ENCODE measurements around the gene TMBIM1.

The TMBIM1 gene

DNA sequence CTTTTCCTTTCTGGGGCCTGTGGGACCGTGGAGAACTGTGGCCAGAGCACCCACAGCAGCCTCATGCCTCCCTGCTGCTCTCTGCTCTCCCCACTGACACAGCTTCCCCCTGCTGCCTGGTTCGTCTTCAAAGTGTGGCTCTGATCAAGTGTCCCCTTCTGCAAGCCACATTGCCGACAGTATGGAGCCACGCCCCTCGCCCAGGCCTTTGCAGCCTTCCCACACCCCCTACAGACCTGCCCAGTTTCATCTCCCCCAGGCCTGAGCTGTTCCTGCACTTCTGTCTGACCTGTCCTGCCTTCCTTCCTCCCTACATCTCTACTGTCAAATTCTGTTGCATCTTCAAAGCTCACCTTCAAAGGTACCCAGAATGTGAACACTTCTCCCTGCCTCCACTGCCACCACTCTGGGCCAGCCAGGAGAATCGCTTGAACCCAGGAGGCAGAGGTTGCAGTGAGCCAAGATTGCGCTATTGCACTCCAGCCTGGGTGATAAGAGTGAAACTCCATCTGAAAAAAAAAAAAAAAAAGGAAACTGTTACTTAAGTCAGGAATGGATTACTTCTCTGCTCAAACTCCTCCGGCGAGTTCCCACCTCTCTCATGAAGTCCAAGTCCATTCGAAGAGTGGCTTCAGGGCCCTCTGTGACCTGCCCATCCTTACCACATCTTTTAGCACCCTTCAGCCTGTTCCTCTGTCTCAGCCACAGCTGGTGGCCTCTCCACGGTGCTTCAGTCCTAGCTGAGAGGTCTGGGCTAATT, 35.3 kb upstream of the TMBIM1 start:
- TF ChIP-seq FOXP2 (optimal IDR thresholded peaks at IDR 0.05; ENCODE audit: borderline replicate concordance, extremely low read depth, extremely low read length, insufficient read depth), result no peak
- TF ChIP-seq, protein P1, sequence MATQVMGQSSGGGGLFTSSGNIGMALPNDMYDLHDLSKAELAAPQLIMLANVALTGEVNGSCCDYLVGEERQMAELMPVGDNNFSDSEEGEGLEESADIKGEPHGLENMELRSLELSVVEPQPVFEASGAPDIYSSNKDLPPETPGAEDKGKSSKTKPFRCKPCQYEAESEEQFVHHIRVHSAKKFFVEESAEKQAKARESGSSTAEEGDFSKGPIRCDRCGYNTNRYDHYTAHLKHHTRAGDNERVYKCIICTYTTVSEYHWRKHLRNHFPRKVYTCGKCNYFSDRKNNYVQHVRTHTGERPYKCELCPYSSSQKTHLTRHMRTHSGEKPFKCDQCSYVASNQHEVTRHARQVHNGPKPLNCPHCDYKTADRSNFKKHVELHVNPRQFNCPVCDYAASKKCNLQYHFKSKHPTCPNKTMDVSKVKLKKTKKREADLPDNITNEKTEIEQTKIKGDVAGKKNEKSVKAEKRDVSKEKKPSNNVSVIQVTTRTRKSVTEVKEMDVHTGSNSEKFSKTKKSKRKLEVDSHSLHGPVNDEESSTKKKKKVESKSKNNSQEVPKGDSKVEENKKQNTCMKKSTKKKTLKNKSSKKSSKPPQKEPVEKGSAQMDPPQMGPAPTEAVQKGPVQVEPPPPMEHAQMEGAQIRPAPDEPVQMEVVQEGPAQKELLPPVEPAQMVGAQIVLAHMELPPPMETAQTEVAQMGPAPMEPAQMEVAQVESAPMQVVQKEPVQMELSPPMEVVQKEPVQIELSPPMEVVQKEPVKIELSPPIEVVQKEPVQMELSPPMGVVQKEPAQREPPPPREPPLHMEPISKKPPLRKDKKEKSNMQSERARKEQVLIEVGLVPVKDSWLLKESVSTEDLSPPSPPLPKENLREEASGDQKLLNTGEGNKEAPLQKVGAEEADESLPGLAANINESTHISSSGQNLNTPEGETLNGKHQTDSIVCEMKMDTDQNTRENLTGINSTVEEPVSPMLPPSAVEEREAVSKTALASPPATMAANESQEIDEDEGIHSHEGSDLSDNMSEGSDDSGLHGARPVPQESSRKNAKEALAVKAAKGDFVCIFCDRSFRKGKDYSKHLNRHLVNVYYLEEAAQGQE (IDR thresholded peaks at IDR 0.05; ENCODE audit: insufficient read depth in 1 of 2, low read depth in 2 of 2, low read length in 2 of 2), result no peak

DNA sequence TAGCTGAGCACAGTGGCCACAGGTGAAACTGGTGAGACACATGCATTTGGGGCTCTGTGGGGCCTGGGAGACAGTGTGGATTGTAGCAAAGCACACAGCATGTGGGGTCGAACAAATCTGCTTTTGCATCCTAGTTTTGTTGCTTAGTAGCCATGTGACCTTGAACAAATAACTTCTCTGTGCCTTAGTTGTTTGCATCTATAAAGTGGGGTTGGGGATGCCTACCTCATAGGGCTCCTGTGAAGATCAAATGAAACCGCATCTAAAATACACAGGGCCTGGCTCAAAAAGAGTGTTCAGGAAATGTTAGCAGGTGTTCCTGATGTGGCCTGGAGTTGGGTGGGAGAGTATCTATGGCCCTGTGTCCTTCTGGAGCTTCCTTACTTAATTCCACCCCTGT, 34.0 kb upstream of the TMBIM1 start:
- TF ChIP-seq POLR2AphosphoS5 (IDR thresholded peaks at IDR 0.05; ENCODE audit: low read depth, low read length) (no peak), TAF1 (IDR thresholded peaks at IDR 0.05; ENCODE audit: borderline replicate concordance, insufficient read depth, low read length) (no peak), SIN3A (IDR thresholded peaks at IDR 0.05; ENCODE audit: borderline replicate concordance, insufficient read depth, low read length) (no peak)

DNA sequence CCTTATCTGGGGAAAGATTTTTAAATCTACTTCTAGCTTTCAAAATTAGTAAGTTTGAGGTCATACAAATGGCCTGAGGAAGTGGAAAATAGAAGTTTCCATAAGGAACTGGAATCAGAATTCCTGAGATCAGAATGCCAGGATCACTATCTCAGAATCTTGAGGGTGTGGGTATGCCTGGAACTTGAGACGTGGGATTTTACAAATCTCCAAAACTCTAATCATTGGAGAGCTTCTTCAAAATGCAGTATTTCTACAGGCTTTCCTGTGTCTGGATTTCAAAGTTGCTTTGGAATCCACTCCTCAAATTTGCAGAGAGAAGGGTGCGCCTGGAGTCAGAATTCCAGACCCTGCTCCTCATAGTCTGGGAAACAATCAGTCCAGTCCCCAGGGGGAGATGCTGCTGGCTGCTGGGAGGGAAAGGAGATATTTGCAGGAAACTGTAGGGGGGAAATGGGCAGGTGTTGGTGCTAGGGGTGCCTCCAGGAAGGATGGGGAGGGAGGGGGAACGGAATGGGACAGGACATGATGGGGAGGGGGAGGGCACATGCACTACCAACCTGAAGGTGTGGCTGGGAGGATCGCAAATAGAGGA, 33.4 kb upstream of the TMBIM1 start:
- TF ChIP-seq TAF1 (IDR thresholded peaks at IDR 0.05; ENCODE audit: borderline replicate concordance, insufficient read depth, low read length) (no peak), POLR2AphosphoS5 (IDR thresholded peaks at IDR 0.05; ENCODE audit: low read depth, low read length) (no peak), FOXP2 (optimal IDR thresholded peaks at IDR 0.05; ENCODE audit: borderline replicate concordance, extremely low read depth, extremely low read length, insufficient read depth) (no peak), SIN3A (IDR thresholded peaks at IDR 0.05; ENCODE audit: borderline replicate concordance, insufficient read depth, low read length) (no peak)
- TF ChIP-seq, protein P1 (IDR thresholded peaks at IDR 0.05; ENCODE audit: insufficient read depth in 1 of 2, low read depth in 2 of 2, low read length in 2 of 2), result no peak

DNA sequence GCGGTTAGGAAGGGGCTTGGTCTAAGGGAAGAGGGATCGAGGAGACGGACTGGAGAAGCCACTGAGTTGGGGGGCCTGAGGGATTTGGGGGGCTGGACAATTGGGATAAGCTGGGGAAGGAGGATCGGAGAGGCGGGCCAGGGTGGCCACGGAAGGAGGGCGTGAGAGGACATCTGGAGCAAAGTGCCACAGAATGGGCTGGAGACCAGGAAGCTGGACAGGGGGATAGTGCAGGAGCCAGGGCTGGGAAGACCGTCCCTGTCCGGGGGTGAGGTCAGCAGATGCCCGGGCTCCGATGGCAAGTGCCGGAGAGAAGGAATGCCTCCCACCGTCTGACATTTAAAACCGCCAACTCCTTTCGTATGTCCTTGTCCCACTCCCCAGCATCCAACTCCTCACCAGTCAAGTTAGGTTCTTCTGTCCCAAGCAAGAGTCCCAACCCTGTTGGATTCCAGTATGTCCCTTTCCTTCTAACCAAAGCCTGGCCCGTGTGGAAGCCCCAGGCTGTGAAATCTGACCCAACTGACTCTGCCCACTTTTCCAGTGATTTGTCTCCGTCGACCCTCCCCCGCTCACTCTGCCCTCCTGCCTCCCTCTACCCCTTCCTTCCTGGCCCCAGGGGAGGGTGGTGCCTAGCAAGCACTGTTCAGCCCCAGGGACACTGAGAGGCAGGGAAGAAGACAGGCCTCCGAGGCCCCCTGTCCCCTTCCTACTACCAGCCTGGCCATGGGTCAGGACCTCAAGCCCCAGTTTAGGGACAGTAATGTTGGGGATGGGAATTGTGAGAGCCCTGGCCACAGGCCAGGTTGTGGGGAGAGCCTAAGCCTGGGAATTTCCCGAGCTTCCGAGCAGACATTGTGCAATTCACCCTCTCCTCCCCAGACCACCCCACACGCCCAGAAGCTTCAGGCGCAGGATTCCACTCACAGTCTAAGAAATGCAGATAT, 31.5 kb upstream of the TMBIM1 start:
- TF ChIP-seq POLR2AphosphoS5 (IDR thresholded peaks at IDR 0.05; ENCODE audit: low read depth, low read length) (peak; percentile 28), TAF1 (IDR thresholded peaks at IDR 0.05; ENCODE audit: borderline replicate concordance, insufficient read depth, low read length) (peak; percentile 69; the same call in 1 of the 2 replicates), SIN3A (IDR thresholded peaks at IDR 0.05; ENCODE audit: borderline replicate concordance, insufficient read depth, low read length) (peak; percentile 28; the same call in 1 of the 2 replicates), FOXP2 (optimal IDR thresholded peaks at IDR 0.05; ENCODE audit: borderline replicate concordance, extremely low read depth, extremely low read length, insufficient read depth) (peak; percentile 2)
- TF ChIP-seq, protein P1 (IDR thresholded peaks at IDR 0.05; ENCODE audit: insufficient read depth in 1 of 2, low read depth in 2 of 2, low read length in 2 of 2), result no peak

- TF ChIP-seq SIN3A (IDR thresholded peaks at IDR 0.05; ENCODE audit: borderline replicate concordance, insufficient read depth, low read length) (no peak), TAF1 (IDR thresholded peaks at IDR 0.05; ENCODE audit: borderline replicate concordance, insufficient read depth, low read length) (no peak), FOXP2 (optimal IDR thresholded peaks at IDR 0.05; ENCODE audit: borderline replicate concordance, extremely low read depth, extremely low read length, insufficient read depth) (peak; percentile 17), POLR2AphosphoS5 (IDR thresholded peaks at IDR 0.05; ENCODE audit: low read depth, low read length) (peak; percentile 54; the same call in 1 of the 2 replicates)
- TF ChIP-seq, protein P1 (IDR thresholded peaks at IDR 0.05; ENCODE audit: insufficient read depth in 1 of 2, low read depth in 2 of 2, low read length in 2 of 2), result no peak
These were observed 30.6 kb upstream of the TMBIM1 start for GRCh38 chr2:218322768-218323525.

Data from PFSK-1 (cell line).